B cell (primary cell): ENCODE results near the gene EHBP1. TPM values are rescaled to one million over a fixed set of nuclear protein-coding genes. Genes with fewer than 3 reads are reported as not detected.

Source experiments
- ATAC-seq: fragments of 200-7000 bp; cut with Tn5 transposase; one replicate; pipeline ENCODE4 v1.10.0; 2021; ENCODE audit warnings: low read depth, mild to moderate bottlenecking, moderate number of reproducible peaks, moderate library complexity
- CTCF ChIA-PET: fragments of 350-600 bp; sonication (Branson Sonifier 250); formaldehyde crosslinking; loops from one replicate; lab custom pipeline; 2021; ENCODE audit warnings: antibody characterized with exemption, inconsistent platforms; lab: Charles Lee
- POLR2A ChIA-PET: fragments of 350-600 bp; sonication (Branson Sonifier 250); formaldehyde crosslinking; loops from one replicate; lab custom pipeline; 2021; ENCODE audit warnings: antibody characterized with exemption; lab: Charles Lee
- DNase-seq: peaks from one replicate; pipeline ENCODE4 v3.0.0; 2013
- H2AFZ ChIP-seq: 2 replicates; pipeline ENCODE4 v1.6.1; 2012; ENCODE audit warnings: mild to moderate bottlenecking, low read depth, low read length; ENCODE audit not compliant: insufficient read depth, poor library complexity, severe bottlenecking
- H3K27ac ChIP-seq, 2 donors: 1 replicate in 1 of 2; 2 replicates in 1 of 2; pipeline ENCODE4 v1.5.1; 2012 to 2013; ENCODE audit warnings: low read length in 2 of 2, mild to moderate bottlenecking in 2 of 2, moderate library complexity in 1 of 2
- H3K27me3 ChIP-seq, 4 experiments: fragments of 200-600 bp in 1 of 4; sonication (generic) in 1 of 4; replicated peaks in 1 of 4; 1 replicate in 2 of 4; 2 replicates in 2 of 4; pipeline versions ENCODE4 v1.6.1 to v1.7.0; 2013 to 2016; ENCODE audit warnings: low read length in 3 of 4, mild to moderate bottlenecking in 2 of 4, mixed read lengths in 1 of 4, moderate library complexity in 1 of 4; ENCODE audit not compliant: insufficient read depth in 4 of 4, control insufficient read depth in 3 of 4; ENCODE audit errors: control extremely low read depth in 1 of 4
- H3K36me3 ChIP-seq, 2 experiments: replicated peaks in 1 of 2; 1 replicate in 1 of 2; 2 replicates in 1 of 2; pipeline versions ENCODE4 v1.6.1 to v1.7.1; 2013; ENCODE audit warnings: low read length in 1 of 2; ENCODE audit not compliant: insufficient read depth in 2 of 2, control insufficient read depth in 1 of 2; ENCODE audit errors: control extremely low read depth in 1 of 2, extremely low read depth in 1 of 2
- H3K4me1 ChIP-seq, 2 donors: fragments of 200-600 bp in 1 of 2; sonication (generic) in 1 of 2; 1 replicate in 1 of 2; 2 replicates in 1 of 2; pipeline versions ENCODE4 v1.5.1 to v1.6.1; 2013 to 2017; ENCODE audit warnings: low read length in 2 of 2; ENCODE audit not compliant: control insufficient read depth in 2 of 2, insufficient read depth in 2 of 2
- H3K4me2 ChIP-seq: replicated peaks from 2 replicates; pipeline ENCODE3; 2012; ENCODE audit warnings: mild to moderate bottlenecking, low read depth, low read length; ENCODE audit not compliant: poor library complexity, severe bottlenecking
- H3K4me3 ChIP-seq, 5 experiments: fragments of 200-600 bp in 1 of 5; sonication (generic) in 1 of 5; 1 replicate in 3 of 5; 2 replicates in 2 of 5; pipeline versions ENCODE4 v1.5.1 to v1.7.0; 2011 to 2016; ENCODE audit warnings: low read length in 4 of 5, mild to moderate bottlenecking in 4 of 5, low read depth in 2 of 5, control low read depth in 1 of 5, moderate library complexity in 1 of 5; ENCODE audit not compliant: insufficient read depth in 1 of 5; ENCODE audit errors: control extremely low read depth in 1 of 5, extremely low read depth in 1 of 5
- H3K79me2 ChIP-seq: fragments of 200-600 bp; sonication (generic); one replicate; pipeline ENCODE4 v1.6.0; 2016; ENCODE audit warnings: low read length; ENCODE audit not compliant: control insufficient read depth, insufficient read depth
- H3K9ac ChIP-seq: fragments of 200-600 bp; sonication (generic); 2 replicates; pipeline ENCODE4 v1.6.1; 2017; ENCODE audit warnings: mild to moderate bottlenecking, low read length, moderate library complexity
- H3K9me3 ChIP-seq, 3 donors: one replicate each; pipeline versions ENCODE4 v1.6.1 to v1.7.1; 2013; ENCODE audit warnings: low read length in 2 of 3; ENCODE audit not compliant: control insufficient read depth in 2 of 3, insufficient read depth in 1 of 3; ENCODE audit errors: control extremely low read depth in 1 of 3
- H4K20me1 ChIP-seq: 2 replicates; pipeline ENCODE4 v1.6.0; 2012; ENCODE audit warnings: mild to moderate bottlenecking, low read length; ENCODE audit not compliant: insufficient read depth, control insufficient read depth, poor library complexity, severe bottlenecking
- H3K27ac Mint-ChIP-seq: one replicate; pipeline ENCODE4 v1.8.0; 2021; ENCODE audit warnings: mixed read lengths
- H3K27me3 Mint-ChIP-seq: one replicate; pipeline ENCODE4 v1.8.0; 2021; ENCODE audit warnings: mixed read lengths
- H3K4me1 Mint-ChIP-seq: one replicate; pipeline ENCODE4 v1.8.0; 2021; ENCODE audit warnings: mixed read lengths
- H3K4me3 Mint-ChIP-seq: one replicate; pipeline ENCODE4 v1.8.0; 2021; ENCODE audit warnings: mixed read lengths
- H3K9me3 Mint-ChIP-seq: one replicate; pipeline ENCODE4 v1.8.0; 2022; ENCODE audit warnings: mixed read lengths; ENCODE audit not compliant: insufficient read depth
- EZH2 ChIP-seq: IDR thresholded peaks from 2 replicates; pipeline ENCODE4 v1.6.1; 2012; ENCODE audit warnings: borderline replicate concordance, low read depth, mild to moderate bottlenecking, moderate library complexity, low read length; ENCODE audit not compliant: insufficient read depth, poor library complexity, severe bottlenecking
- WGBS: methylation state at CpG from one replicate; pipeline ENCODE4 v1.1.5; 2013; ENCODE audit warnings: missing lambda C conversion rate; ENCODE audit not compliant: insufficient coverage; 5-methylcytosine and 5-hydroxymethylcytosine counted together
- intact Hi-C: fragments of 100-400 bp; cut with micrococcal nuclease; formaldehyde crosslinking; loops from one replicate; pipeline ENCODE4 v1.10.0; 2022
- polyA plus RNA-seq: library from polyadenylated mRNA; depleted of rRNA; stranded (reverse); fragments of >200 nt; gene quantifications from 2 replicates; pipeline ENCODE4 v1.2.3, GENCODE V29; 2012
- total RNA-seq, 2 donors: library from RNA; stranded (reverse); fragments of 120-200 nt in 1 of 2; gene quantifications; 1 replicate in 1 of 2; 2 replicates in 1 of 2; pipeline versions ENCODE4 v1.2.3 to v1.2.4, GENCODE V29; 2013 to 2022
- TF ChIP-seq, protein P1 (sequence below): fragments of 200-600 bp; IDR thresholded peaks from one replicate; pipeline ENCODE4 v1.8.0; 2022; ENCODE audit warnings: antibody characterized with exemption, mild to moderate bottlenecking

EHBP1 gene
- total and polyA plus RNA-seq, 2 donors (not counting 1 experiment from before 2014, with no cell fraction given), result 8.8 to 34.7 TPM

DNA sequence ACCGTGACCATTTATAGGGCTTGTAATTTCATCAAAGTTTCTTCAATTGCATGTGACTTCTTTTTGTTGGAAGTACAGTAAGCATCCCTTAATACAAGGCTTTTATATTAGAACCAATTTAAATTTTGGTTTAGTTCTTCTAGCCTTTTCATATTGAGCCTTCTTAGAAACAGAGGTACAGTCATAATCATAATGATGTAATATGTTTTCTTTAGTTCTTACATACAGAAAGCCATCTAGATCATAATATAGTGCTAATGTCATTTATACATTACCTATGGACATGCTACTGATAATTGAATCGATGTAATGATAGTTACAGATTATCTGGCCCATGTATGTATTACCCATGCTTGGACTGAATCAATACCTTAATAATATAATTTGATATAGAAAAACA is 235.2 kb downstream of the EHBP1 start:
- H4K20me1 ChIP-seq, result no peaks in the 10 kb centered on the region
- ATAC-seq (no peak), DNase-seq (no peak)
- Mint-ChIP-seq H3K4me1 (no peaks in the 10 kb centered on the region), H3K4me3 (no peak overlapping the region), H3K9me3 (no peaks in the 10 kb centered on the region), H3K27me3 (no peaks in the 10 kb centered on the region), H3K27ac (no peak overlapping the region)
- H3K4me3 ChIP-seq, result no peak overlapping the region
- H3K4me1 ChIP-seq, result no peaks in the 10 kb centered on the region
- intact Hi-C loops, result no loop called here
- CTCF ChIA-PET, result no interaction called here
- no peaks in the 10 kb centered on the region for H3K9me3 ChIP-seq
- no peak overlapping the region for H2AFZ ChIP-seq
- H3K27ac ChIP-seq, result no peak overlapping the region
- H3K79me2 ChIP-seq, result no peaks in the 10 kb centered on the region
- H3K36me3 ChIP-seq, result peaks cover 0 to 6% of the 10 kb centered on the region in 2 experiments
- no peaks in the 10 kb centered on the region for H3K27me3 ChIP-seq
- H3K4me2 ChIP-seq, result no peak overlapping the region
- H3K9ac ChIP-seq, result no peak overlapping the region
- POLR2A ChIA-PET, result no interaction called here
- TF ChIP-seq, protein P1, sequence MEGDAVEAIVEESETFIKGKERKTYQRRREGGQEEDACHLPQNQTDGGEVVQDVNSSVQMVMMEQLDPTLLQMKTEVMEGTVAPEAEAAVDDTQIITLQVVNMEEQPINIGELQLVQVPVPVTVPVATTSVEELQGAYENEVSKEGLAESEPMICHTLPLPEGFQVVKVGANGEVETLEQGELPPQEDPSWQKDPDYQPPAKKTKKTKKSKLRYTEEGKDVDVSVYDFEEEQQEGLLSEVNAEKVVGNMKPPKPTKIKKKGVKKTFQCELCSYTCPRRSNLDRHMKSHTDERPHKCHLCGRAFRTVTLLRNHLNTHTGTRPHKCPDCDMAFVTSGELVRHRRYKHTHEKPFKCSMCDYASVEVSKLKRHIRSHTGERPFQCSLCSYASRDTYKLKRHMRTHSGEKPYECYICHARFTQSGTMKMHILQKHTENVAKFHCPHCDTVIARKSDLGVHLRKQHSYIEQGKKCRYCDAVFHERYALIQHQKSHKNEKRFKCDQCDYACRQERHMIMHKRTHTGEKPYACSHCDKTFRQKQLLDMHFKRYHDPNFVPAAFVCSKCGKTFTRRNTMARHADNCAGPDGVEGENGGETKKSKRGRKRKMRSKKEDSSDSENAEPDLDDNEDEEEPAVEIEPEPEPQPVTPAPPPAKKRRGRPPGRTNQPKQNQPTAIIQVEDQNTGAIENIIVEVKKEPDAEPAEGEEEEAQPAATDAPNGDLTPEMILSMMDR, result no peak
- no peak for TF ChIP-seq EZH2
- WGBS, result no CpG with 5 or more reads among the region's 2 CpGs

DNA sequence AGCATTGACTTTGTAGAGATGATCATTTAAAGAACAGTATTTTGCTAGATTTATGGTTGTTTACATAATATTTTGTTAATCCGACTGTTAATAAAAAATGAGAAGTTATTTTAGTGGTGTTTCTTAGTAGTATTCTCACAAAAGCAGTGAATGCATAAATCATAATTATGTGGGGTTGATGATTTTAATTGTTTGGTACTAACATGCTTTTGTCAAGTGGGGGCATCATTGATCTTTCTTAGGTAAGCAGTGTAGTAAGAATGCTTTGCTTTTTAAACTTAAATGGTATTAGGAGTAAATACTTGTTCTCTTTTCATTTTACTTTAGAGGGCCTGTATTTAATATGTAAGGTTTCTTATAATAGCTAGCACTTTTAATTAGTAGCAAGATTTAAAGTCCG is 235.9 kb downstream of the EHBP1 start:
- no peaks in the 10 kb centered on the region for H3K27me3 Mint-ChIP-seq
- H3K36me3 ChIP-seq, result peaks cover 0 to 6% of the 10 kb centered on the region in 2 experiments
- H3K4me3 Mint-ChIP-seq, result no peak overlapping the region
- intact Hi-C loops, result no loop called here
- no peak overlapping the region for H2AFZ ChIP-seq
- H3K9me3 ChIP-seq, result no peaks in the 10 kb centered on the region
- H3K4me1 Mint-ChIP-seq, result no peaks in the 10 kb centered on the region
- H3K4me2 ChIP-seq, result no peak overlapping the region
- no peak for DNase-seq
- no peaks in the 10 kb centered on the region for H3K4me1 ChIP-seq
- no peak overlapping the region for H3K27ac Mint-ChIP-seq
- ATAC-seq, result no peak
- ChIA-PET POLR2A (no interaction called here), CTCF (interaction anchor here (0.6 kb wide), 1 partner anchor 161 kb away, joined by 3 read pairs; no protein-coding TSS in a partner anchor)
- H3K4me3 ChIP-seq, result no peak overlapping the region
- H4K20me1 ChIP-seq, result no peaks in the 10 kb centered on the region
- no peak for TF ChIP-seq EZH2
- TF ChIP-seq, protein P1, result no peak
- H3K9me3 Mint-ChIP-seq, result no peaks in the 10 kb centered on the region
- H3K27ac ChIP-seq, result no peak overlapping the region
- WGBS, result no CpG with 5 or more reads among the region's 2 CpGs
- H3K79me2 ChIP-seq, result no peaks in the 10 kb centered on the region
- no peaks in the 10 kb centered on the region for H3K27me3 ChIP-seq
- no peak overlapping the region for H3K9ac ChIP-seq
